Fibroblast of mammary gland (primary cell): ENCODE measurements around the gene PBX2.
A peak's percentile ranks its signal among the peaks of the same experiment; 100 is the strongest.
"Not testable (repeated sequence)": the region's sequence is repeated elsewhere in the genome, so short reads cannot be mapped to it uniquely, and the experiment has no call there.

Experiments
- DNase-seq: peaks from one replicate; pipeline ENCODE4 v3.0.0-alpha.2; 2010; ENCODE audit warnings: low read depth
- H3K4me3 ChIP-seq: 2 replicates; pipeline ENCODE4 v1.5.1; 2011; ENCODE audit warnings: low read depth, mild to moderate bottlenecking, low read length, moderate library complexity; ENCODE audit not compliant: control insufficient read depth
- TF ChIP-seq, protein P1 (sequence below): conservative IDR thresholded peaks from 2 replicates; pipeline ENCODE4 v1.5.1; 2011; ENCODE audit warnings: low read depth, low read length, inconsistent platforms; ENCODE audit not compliant: control insufficient read depth, insufficient read depth

The PBX2 gene

DNA sequence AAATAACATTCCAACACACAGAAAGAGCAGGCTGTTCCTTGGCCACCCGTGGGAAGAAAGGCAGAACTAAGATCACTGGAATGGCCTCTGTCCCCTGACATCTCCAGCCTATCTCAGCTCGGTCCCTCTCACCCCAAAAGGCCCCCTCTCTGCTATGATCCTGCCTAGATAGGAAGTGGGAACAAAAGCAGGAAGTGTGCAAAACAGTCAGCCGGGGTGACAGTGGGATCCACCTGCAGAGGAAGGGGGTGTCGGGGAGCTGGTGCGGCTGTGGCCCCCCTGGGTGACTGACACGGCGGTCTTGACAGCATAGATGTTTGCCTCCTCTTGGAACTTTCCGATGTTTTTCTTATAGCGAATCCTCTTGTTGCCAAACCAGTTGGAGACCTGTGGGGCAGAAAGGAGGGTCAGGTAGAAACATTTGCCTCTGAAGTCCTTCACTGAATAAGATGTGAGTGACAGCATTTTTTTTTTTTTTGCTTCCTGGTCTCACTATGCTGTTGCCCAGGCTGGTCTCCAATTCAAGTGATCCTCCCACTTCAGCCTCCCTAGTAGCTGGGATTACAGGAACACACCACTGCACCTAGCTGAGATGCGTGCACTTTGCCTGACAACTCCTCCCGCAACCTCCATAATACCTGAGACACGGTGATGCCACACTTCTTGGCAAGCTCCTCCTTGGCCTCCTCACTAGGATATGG lies 2.8 kb downstream of the PBX2 start:
- TF ChIP-seq, protein P1, sequence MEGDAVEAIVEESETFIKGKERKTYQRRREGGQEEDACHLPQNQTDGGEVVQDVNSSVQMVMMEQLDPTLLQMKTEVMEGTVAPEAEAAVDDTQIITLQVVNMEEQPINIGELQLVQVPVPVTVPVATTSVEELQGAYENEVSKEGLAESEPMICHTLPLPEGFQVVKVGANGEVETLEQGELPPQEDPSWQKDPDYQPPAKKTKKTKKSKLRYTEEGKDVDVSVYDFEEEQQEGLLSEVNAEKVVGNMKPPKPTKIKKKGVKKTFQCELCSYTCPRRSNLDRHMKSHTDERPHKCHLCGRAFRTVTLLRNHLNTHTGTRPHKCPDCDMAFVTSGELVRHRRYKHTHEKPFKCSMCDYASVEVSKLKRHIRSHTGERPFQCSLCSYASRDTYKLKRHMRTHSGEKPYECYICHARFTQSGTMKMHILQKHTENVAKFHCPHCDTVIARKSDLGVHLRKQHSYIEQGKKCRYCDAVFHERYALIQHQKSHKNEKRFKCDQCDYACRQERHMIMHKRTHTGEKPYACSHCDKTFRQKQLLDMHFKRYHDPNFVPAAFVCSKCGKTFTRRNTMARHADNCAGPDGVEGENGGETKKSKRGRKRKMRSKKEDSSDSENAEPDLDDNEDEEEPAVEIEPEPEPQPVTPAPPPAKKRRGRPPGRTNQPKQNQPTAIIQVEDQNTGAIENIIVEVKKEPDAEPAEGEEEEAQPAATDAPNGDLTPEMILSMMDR = no peak
- H3K4me3 ChIP-seq = no peak overlapping the region
- no peak for DNase-seq

DNA sequence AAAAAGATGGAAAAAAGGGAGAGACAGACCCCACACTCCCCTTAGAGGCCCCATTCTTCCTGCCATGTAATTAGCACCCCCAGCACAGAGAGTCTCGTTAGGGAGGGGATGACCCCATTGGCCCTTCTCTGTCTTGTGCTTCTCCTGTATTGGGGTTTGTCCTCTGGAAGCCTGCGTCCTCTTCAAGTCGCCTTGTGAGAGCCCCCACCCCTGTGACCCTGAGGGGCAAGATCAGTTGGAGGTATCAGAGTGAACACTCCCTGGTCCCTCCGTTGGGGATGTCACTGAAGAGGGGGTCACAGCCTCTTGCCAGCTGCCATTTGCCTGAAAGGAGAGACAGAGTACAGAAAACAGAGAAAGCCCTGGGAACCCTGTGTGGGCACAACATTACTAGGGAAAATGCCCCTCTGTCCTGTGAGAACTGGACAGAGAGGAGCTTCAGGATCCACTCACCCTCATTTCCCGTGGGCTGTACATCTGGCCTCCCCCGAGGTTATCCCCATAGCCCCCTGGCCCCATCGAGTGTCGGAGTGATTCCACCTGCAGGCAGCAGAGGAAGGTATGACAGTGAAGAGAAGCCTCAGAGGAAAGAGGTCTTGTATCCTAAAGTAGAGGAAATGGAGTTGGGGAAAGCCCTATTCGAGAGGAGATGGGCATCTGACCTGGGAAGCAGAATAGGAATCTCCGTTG lies 3.7 kb downstream of the PBX2 start:
- DNase-seq, H3K4me3 ChIP-seq: not testable (repeated sequence)

DNA sequence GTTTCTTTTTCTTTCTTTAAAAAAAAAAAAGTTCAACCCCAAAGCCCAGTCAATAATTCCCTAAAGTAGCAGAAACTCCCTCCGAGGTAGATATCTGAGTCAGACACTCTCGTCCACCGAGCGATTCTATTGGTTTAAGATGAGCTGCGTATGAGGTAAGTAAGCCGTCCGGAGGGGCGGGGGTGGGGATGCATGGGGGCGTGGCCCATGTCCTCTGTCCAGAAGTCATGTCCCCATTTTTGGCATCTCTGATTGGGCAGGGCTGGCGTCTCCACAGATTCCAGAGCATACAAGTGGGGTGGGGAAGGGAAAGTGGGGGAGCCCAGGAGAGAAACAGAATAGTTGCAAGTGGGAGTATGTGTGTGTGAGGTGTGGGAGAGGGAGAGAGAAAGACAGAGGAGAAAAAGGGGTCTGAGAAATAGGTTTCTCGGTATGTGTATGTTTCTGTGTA lies 4.3 kb downstream of the PBX2 start:
- DNase-seq = peak; percentile 92
- H3K4me3 ChIP-seq = not testable (repeated sequence)

DNA sequence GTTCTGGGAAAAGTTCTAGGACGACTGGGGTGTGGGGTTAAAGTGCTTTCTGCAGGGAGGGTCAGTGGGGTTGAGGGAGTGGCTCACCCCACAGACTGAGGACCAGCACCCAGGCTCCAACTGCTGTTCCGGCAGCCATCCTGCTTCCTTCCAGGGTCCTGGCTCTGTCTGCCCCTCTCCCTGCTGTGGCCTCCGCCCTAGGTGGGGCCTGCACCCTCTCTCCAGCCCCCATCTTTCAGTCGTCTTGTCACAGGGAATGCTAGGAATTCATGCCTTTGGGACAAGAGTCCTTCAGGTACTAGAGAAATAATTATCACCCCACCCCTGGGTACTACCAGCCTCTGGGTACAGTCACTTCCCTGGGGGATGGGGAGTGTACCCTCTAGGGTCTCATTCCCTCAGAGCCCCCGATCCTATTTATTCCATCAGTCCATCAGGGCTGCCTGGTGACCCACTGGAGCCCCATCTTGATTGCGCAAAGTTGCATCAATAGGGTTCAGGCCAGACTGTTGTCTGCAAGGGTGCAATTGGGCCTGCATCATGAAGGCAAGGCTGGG lies 5.8 kb downstream of the PBX2 start, which contains the start of gene AGER:
AGER (minus strand) TSS at position 170 of the 557 bp plus-strand sequence; CDS start at position 139, 31 bp downstream.
- TF ChIP-seq, protein P1 = no peak
- no peak within 1 kb of the TSS for H3K4me3 ChIP-seq
- no peak for DNase-seq

DNA sequence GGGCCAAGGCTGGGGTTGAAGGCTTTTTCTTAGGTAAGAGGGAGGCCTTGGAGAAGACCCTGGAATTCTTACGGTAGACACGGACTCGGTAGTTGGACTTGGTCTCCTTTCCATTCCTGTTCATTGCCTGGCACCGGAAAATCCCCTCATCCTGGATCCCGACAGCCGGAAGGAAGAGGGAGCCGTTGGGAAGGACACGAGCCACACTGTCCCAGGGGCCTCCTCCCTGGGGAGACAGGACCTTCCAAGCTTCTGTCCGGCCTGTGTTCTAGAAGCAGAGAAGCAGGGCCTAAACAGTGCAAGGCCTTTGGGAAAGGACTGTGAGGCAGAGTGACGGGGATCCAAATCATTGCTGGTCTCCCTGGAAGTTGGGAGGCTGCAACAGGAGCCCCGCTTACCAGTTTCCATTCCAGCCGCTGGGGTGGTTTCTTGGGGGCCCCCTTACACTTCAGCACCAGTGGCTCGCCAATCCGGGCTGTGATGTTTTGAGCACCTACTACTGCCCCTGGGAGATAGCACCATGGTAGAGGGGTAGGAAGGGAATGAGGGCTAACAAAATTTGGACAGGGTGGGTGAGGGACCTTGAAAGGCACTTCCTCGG lies 6.4 kb downstream of the PBX2 start:
- TF ChIP-seq, protein P1 = no peak
- no peak for DNase-seq
- H3K4me3 ChIP-seq = no peak overlapping the region

DNA sequence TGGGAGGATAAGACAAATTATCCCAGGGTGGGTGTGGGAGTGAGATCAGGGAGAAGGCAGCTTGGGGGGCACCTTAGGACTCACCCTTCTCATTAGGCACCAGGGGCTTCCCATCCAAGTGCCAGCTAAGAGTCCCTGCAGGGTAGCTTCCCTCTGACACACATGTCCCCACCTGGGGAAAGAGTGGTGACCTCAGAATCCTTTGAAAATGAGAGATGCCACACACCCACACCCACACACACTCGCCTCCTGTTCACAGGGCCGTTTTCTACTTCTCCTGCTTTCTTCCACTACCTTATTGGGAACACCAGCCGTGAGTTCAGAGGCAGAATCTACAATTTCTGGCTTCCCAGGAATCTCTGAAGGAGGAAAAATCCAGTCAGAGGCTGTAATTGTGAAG lies 7.0 kb downstream of the PBX2 start:
- TF ChIP-seq, protein P1 = no peak
- DNase-seq = no peak

DNA sequence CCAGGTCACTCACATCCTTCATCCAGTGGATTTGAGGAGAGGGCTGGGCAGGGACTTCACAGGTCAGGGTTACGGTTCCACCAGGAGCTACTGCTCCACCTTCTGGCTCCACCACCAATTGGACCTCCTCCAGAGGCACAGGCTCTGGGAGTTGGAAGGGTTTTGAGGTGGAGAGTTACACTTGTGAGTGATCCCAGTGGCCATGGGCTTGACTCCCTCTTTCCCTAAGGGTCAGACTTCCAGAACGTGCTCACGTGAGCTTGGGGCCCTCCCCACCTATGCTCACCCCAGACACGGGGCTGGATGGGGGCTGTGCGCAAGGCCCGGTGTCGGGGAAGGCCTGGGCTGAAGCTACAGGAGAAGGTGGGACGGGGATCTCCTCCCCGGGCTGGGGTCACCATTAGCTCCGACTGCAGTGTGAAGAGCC lies 7.4 kb downstream of the PBX2 start:
- TF ChIP-seq, protein P1 = no peak
- no peak for DNase-seq
- no peak overlapping the region for H3K4me3 ChIP-seq

More for the DNA sequence above, 7.0 kb downstream of the PBX2 start:
- no peak overlapping the region for H3K4me3 ChIP-seq
